Nephron (organoid): Measurements from ENCODE around the gene TOPORS.
"Not testable (repeated sequence)": the region's sequence is repeated elsewhere in the genome, so short reads cannot be mapped to it uniquely, and the experiment has no call there.

ENCODE experiments used
- H3K27ac Mint-ChIP-seq, 3 experiments: 2 replicates each; pipeline ENCODE4 v1.8.0; 2020; ENCODE audit warnings: mixed read lengths in 3 of 3, mild to moderate bottlenecking in 2 of 3, moderate library complexity in 1 of 3
- H3K27me3 Mint-ChIP-seq: 2 replicates; pipeline ENCODE4 v1.8.0; 2021; ENCODE audit warnings: low read depth, mild to moderate bottlenecking, moderate library complexity, mixed read lengths
- H3K36me3 Mint-ChIP-seq: 2 replicates; pipeline ENCODE4 v1.8.0; 2020; ENCODE audit warnings: low read depth, mixed read lengths
- H3K4me1 Mint-ChIP-seq: 2 replicates; pipeline ENCODE4 v1.8.0; 2020; ENCODE audit warnings: mixed read lengths
- H3K4me3 Mint-ChIP-seq, 3 experiments: 2 replicates each; pipeline ENCODE4 v1.8.0; 2020; ENCODE audit warnings: mild to moderate bottlenecking in 3 of 3, mixed read lengths in 3 of 3, moderate library complexity in 2 of 3
- H3K9me3 Mint-ChIP-seq: 2 replicates; pipeline ENCODE4 v1.8.0; 2020; ENCODE audit warnings: mixed read lengths
- CTCF ChIP-seq, 3 experiments: fragments of 200-600 bp; sonication (generic); IDR thresholded peaks; one replicate each; pipeline ENCODE4 v1.5.0; 2021; ENCODE audit warnings: antibody characterized with exemption in 3 of 3; ENCODE audit not compliant: unreplicated experiment in 3 of 3

The TOPORS gene

GRCh38 chr9:32554591-32554990, 2.2 kb upstream of the TOPORS start:
- TF ChIP-seq CTCF (IDR thresholded peaks at IDR 0.05; ENCODE audit: unreplicated experiment in 3 of 3), result no peak
- Mint-ChIP-seq H3K4me3 (no peak overlapping the region), H3K27me3 (no peaks in the 10 kb centered on the region), H3K9me3 (no peaks in the 10 kb centered on the region), H3K4me1 (peaks cover 8% of the 10 kb centered on the region), H3K36me3 (peaks cover 20% of the 10 kb centered on the region), H3K27ac (no peak overlapping the region)

GRCh38 chr9:32554107-32554506, 1.7 kb upstream of the TOPORS start:
- peak overlapping the region; percentile 61 to 70 (median 68) for H3K4me3 Mint-ChIP-seq
- H3K9me3 Mint-ChIP-seq, result no peaks in the 10 kb centered on the region
- peaks cover 12% of the 10 kb centered on the region for H3K4me1 Mint-ChIP-seq
- TF ChIP-seq CTCF (IDR thresholded peaks at IDR 0.05; ENCODE audit: unreplicated experiment in 3 of 3), result no peak
- peaks cover 20% of the 10 kb centered on the region for H3K36me3 Mint-ChIP-seq
- H3K27me3 Mint-ChIP-seq, result no peaks in the 10 kb centered on the region
- no peak overlapping the region for H3K27ac Mint-ChIP-seq

GRCh38 chr9:32551276-32552051, 922 bp downstream of the TOPORS start:
- H3K27ac Mint-ChIP-seq, result peak overlapping the region; percentile 96 to 99 (median 98)
- H3K4me3 Mint-ChIP-seq, result peak overlapping the region; percentile 92 to 99 (median 99)

GRCh38 chr9:32550562-32551275, 1.7 kb downstream of the TOPORS start:
- peaks cover 32% of the 10 kb centered on the region for H3K36me3 Mint-ChIP-seq
- no peak for TF ChIP-seq CTCF (IDR thresholded peaks at IDR 0.05; ENCODE audit: unreplicated experiment in 3 of 3)
- no peaks in the 10 kb centered on the region for H3K9me3 Mint-ChIP-seq
- peaks cover 17% of the 10 kb centered on the region for H3K4me1 Mint-ChIP-seq
- no peaks in the 10 kb centered on the region for H3K27me3 Mint-ChIP-seq
- H3K27ac Mint-ChIP-seq, result peak overlapping the region; percentile 96 to 99 (median 98)
- H3K4me3 Mint-ChIP-seq, result peak overlapping the region; percentile 92 to 99 (median 99)

More at GRCh38 chr9:32551276-32552051, 922 bp downstream of the TOPORS start:
- no peak for TF ChIP-seq CTCF (IDR thresholded peaks at IDR 0.05; ENCODE audit: unreplicated experiment in 3 of 3)
- Mint-ChIP-seq H3K36me3 (peaks cover 33% of the 10 kb centered on the region), H3K4me1 (peaks cover 17% of the 10 kb centered on the region), H3K27me3 (no peaks in the 10 kb centered on the region), H3K9me3 (no peaks in the 10 kb centered on the region)

GRCh38 chr9:32550150-32550561, 2.2 kb downstream of the TOPORS start:
- Mint-ChIP-seq H3K27me3 (no peaks in the 10 kb centered on the region), H3K27ac (peak overlapping the region; percentile 89 to 99 (median 96)), H3K36me3 (peaks cover 33% of the 10 kb centered on the region), H3K4me1 (peaks cover 17% of the 10 kb centered on the region), H3K9me3 (no peaks in the 10 kb centered on the region), H3K4me3 (peak overlapping the region; percentile 90 to 99 (median 97))
- TF ChIP-seq CTCF (IDR thresholded peaks at IDR 0.05; ENCODE audit: unreplicated experiment in 3 of 3), result no peak

- H3K4me3 Mint-ChIP-seq, result peak overlapping the region in 2 of 3 experiments; percentile 97 to 99
- H3K27ac Mint-ChIP-seq, H3K9me3 Mint-ChIP-seq, H3K27me3 Mint-ChIP-seq: not testable (repeated sequence)
- peaks cover 46% of the 10 kb centered on the region for H3K36me3 Mint-ChIP-seq
- peaks cover 17% of the 10 kb centered on the region for H3K4me1 Mint-ChIP-seq
Observed at GRCh38 chr9:32548213-32548612, 4.2 kb downstream of the TOPORS start.
